ENCODE data around the gene LHX8. TPM values are rescaled to one million over a fixed set of nuclear protein-coding genes. Genes with fewer than 3 reads are reported as not detected.

LHX8 gene
- total RNA-seq, 1 donor = not detected

DNA sequence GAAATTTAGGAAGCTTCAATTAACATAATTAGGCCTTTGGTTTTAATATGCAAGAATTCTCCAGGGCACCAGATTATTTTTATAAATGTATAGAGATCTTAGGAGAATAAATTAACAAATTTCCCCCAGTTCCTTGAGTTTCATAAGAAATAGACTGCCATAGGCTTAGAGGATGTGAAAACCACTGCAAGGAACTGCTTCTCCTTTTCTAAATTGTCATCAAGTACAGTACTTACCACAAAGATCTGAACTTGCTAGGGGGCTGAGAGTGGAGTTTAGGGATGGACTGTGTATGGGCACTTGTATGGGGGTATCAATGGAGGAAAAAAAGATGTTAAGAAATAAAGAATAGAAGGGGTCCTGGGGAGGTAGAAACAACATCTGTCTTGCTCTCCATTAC, 31.1 kb downstream of the LHX8 start:
- Histone ChIP-seq H3K4me3 (ENCODE audit: insufficient read depth, low read length) (no peak overlapping the region), H3K27me3 (ENCODE audit: insufficient read depth, low read length) (no peaks in the 10 kb centered on the region), H3K9me3 (ENCODE audit: low read depth, low read length) (no peaks in the 10 kb centered on the region), H3K79me2 (ENCODE audit: insufficient read depth, low read length) (no peaks in the 10 kb centered on the region), H3K4me2 (ENCODE audit: insufficient read depth, low read length) (no peak overlapping the region), H3K4me1 (ENCODE audit: insufficient read depth, low read length) (no peaks in the 10 kb centered on the region), H3K36me3 (ENCODE audit: insufficient read depth, low read length) (no peaks in the 10 kb centered on the region), H4K20me1 (ENCODE audit: insufficient read depth, low read length) (no peaks in the 10 kb centered on the region), H2AFZ (ENCODE audit: low read length) (no peak overlapping the region), H3K27ac (ENCODE audit: low read depth, low read length) (no peak overlapping the region)
- TF ChIP-seq, protein P1, sequence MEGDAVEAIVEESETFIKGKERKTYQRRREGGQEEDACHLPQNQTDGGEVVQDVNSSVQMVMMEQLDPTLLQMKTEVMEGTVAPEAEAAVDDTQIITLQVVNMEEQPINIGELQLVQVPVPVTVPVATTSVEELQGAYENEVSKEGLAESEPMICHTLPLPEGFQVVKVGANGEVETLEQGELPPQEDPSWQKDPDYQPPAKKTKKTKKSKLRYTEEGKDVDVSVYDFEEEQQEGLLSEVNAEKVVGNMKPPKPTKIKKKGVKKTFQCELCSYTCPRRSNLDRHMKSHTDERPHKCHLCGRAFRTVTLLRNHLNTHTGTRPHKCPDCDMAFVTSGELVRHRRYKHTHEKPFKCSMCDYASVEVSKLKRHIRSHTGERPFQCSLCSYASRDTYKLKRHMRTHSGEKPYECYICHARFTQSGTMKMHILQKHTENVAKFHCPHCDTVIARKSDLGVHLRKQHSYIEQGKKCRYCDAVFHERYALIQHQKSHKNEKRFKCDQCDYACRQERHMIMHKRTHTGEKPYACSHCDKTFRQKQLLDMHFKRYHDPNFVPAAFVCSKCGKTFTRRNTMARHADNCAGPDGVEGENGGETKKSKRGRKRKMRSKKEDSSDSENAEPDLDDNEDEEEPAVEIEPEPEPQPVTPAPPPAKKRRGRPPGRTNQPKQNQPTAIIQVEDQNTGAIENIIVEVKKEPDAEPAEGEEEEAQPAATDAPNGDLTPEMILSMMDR (IDR thresholded peaks at IDR 0.05; ENCODE audit: extremely low read depth, low read depth, low read length) = no peak
- no peak for DNase-seq (ENCODE audit: insufficient read length, low spot score, missing footprints)

DNA sequence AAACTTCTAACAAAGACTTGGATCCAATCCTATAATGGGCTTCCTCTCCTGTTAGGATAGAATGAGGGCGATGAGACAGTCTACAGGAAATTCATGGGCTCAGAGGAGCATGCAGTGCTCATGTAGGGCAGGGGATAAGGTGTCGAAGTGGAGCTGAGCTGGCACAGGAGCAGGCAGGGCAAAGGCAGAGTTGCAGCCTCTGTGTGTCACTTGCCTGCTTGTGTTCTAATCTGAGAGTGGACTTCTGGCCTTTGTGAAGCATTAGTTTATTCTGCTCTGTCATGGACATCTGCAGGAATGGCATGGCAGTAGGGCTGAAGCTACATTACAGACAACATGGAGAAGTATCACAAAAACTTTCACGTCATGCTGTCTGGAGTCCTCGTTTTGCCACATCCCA, 32.6 kb downstream of the LHX8 start:
- Histone ChIP-seq H3K4me1 (ENCODE audit: insufficient read depth, low read length) (no peaks in the 10 kb centered on the region), H4K20me1 (ENCODE audit: insufficient read depth, low read length) (no peaks in the 10 kb centered on the region), H3K27me3 (ENCODE audit: insufficient read depth, low read length) (no peaks in the 10 kb centered on the region), H3K36me3 (ENCODE audit: insufficient read depth, low read length) (no peaks in the 10 kb centered on the region), H3K4me3 (ENCODE audit: insufficient read depth, low read length) (no peak overlapping the region), H3K9me3 (ENCODE audit: low read depth, low read length) (no peaks in the 10 kb centered on the region), H3K79me2 (ENCODE audit: insufficient read depth, low read length) (no peaks in the 10 kb centered on the region), H2AFZ (ENCODE audit: low read length) (no peak overlapping the region), H3K4me2 (ENCODE audit: insufficient read depth, low read length) (no peak overlapping the region), H3K27ac (ENCODE audit: low read depth, low read length) (no peak overlapping the region)
- DNase-seq (ENCODE audit: insufficient read length, low spot score, missing footprints) = no peak
- TF ChIP-seq, protein P1 (IDR thresholded peaks at IDR 0.05; ENCODE audit: extremely low read depth, low read depth, low read length) = no peak

DNA sequence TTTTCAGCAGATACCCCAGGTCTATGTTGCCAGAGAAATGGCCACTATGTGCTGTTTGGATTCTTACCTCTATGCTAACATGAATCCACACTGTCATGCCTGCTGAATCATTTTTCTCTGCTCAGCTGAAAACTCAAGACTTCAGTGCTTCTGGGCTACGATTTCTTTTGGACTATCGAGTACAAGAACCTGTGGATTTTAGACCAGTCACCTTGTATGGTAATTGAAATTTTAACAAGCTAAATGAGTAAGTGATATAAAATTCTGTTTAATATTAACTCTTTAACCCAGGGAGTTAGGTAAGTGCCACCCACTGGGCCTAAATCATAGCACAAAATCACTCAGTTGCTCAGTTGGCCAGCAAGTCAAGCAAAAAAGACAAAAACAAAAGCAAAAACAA, 35.8 kb downstream of the LHX8 start:
- Histone ChIP-seq H2AFZ (ENCODE audit: low read length) (no peak overlapping the region), H3K27me3 (ENCODE audit: insufficient read depth, low read length) (no peaks in the 10 kb centered on the region), H3K27ac (ENCODE audit: low read depth, low read length) (no peak overlapping the region), H3K36me3 (ENCODE audit: insufficient read depth, low read length) (no peaks in the 10 kb centered on the region), H3K4me3 (ENCODE audit: insufficient read depth, low read length) (no peak overlapping the region), H3K79me2 (ENCODE audit: insufficient read depth, low read length) (no peaks in the 10 kb centered on the region), H3K4me2 (ENCODE audit: insufficient read depth, low read length) (no peak overlapping the region), H3K9me3 (ENCODE audit: low read depth, low read length) (no peaks in the 10 kb centered on the region), H4K20me1 (ENCODE audit: insufficient read depth, low read length) (no peaks in the 10 kb centered on the region), H3K4me1 (ENCODE audit: insufficient read depth, low read length) (no peaks in the 10 kb centered on the region)
- TF ChIP-seq, protein P1 (IDR thresholded peaks at IDR 0.05; ENCODE audit: extremely low read depth, low read depth, low read length) = no peak
- no peak for DNase-seq (ENCODE audit: insufficient read length, low spot score, missing footprints)

DNA sequence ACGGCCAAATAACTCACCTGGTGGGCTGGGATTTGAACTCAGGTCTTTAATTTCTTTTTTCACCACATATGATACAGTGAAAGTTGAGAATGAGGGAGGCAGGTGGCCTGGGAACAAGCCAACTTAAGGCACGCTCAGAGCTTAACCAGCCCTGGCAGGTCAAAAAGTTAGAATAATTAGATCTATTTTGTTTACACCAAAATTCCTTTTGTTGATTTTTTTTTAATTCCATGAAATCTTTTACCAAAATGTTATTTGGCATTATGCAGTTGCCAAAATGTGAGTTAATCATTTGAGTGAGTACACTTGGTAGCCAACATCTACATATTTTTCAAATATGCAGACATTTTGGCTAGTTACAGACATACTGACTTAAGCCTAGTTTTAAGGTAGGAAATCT, 36.8 kb downstream of the LHX8 start:
- Histone ChIP-seq H3K27ac (ENCODE audit: low read depth, low read length) (no peak overlapping the region), H2AFZ (ENCODE audit: low read length) (no peak overlapping the region), H3K4me2 (ENCODE audit: insufficient read depth, low read length) (no peak overlapping the region), H3K27me3 (ENCODE audit: insufficient read depth, low read length) (no peaks in the 10 kb centered on the region), H3K4me1 (ENCODE audit: insufficient read depth, low read length) (no peaks in the 10 kb centered on the region), H3K79me2 (ENCODE audit: insufficient read depth, low read length) (no peaks in the 10 kb centered on the region), H3K4me3 (ENCODE audit: insufficient read depth, low read length) (no peak overlapping the region), H4K20me1 (ENCODE audit: insufficient read depth, low read length) (no peaks in the 10 kb centered on the region), H3K9me3 (ENCODE audit: low read depth, low read length) (no peaks in the 10 kb centered on the region), H3K36me3 (ENCODE audit: insufficient read depth, low read length) (no peaks in the 10 kb centered on the region)
- no peak for DNase-seq (ENCODE audit: insufficient read length, low spot score, missing footprints)
- TF ChIP-seq, protein P1 (IDR thresholded peaks at IDR 0.05; ENCODE audit: extremely low read depth, low read depth, low read length) = no peak
